Measurements from ENCODE around the gene IFNA2.

DNA sequence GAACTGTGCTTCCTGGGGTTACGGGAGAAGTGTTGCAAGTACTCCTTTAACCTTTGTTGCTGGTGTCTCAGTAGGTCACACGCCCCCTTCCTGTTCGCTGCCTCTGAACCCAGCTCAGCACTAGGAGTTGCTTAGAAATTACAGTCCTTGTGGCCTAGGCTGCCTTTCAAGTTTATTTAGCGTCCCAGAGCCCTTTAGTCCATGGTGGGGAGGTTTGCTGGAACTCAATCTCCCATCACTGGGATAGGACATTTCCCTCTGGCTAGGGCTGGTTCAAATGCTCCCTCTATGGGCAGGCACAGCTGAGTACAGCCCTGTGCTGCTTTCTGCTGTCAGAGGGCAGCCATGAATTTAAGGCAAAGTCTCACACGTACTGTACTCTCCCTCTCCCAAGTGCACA is 28.4 kb upstream of the IFNA2 start:
- TF ChIP-seq, protein P1, sequence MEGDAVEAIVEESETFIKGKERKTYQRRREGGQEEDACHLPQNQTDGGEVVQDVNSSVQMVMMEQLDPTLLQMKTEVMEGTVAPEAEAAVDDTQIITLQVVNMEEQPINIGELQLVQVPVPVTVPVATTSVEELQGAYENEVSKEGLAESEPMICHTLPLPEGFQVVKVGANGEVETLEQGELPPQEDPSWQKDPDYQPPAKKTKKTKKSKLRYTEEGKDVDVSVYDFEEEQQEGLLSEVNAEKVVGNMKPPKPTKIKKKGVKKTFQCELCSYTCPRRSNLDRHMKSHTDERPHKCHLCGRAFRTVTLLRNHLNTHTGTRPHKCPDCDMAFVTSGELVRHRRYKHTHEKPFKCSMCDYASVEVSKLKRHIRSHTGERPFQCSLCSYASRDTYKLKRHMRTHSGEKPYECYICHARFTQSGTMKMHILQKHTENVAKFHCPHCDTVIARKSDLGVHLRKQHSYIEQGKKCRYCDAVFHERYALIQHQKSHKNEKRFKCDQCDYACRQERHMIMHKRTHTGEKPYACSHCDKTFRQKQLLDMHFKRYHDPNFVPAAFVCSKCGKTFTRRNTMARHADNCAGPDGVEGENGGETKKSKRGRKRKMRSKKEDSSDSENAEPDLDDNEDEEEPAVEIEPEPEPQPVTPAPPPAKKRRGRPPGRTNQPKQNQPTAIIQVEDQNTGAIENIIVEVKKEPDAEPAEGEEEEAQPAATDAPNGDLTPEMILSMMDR (conservative IDR thresholded peaks at IDR 0.05) = no peak
- TF ChIP-seq EZH2 (IDR thresholded peaks at IDR 0.05; ENCODE audit: low read depth) = no peak
